Stimulated activated CD8-positive, alpha-beta memory T cell treated with anti-CD3 and anti-CD28 coated beads, Interleukin-4, amount 100 ng/mL, for 1 hour (primary cell): ENCODE results near the gene TSR3.

ENCODE experiments used
- DNase-seq, 2 donors: peaks; one replicate each; pipeline ENCODE4 v3.0.0-alpha.2; 2020; ENCODE audit warnings: low read depth in 2 of 2, low spot score in 1 of 2

Gene TSR3

DNA sequence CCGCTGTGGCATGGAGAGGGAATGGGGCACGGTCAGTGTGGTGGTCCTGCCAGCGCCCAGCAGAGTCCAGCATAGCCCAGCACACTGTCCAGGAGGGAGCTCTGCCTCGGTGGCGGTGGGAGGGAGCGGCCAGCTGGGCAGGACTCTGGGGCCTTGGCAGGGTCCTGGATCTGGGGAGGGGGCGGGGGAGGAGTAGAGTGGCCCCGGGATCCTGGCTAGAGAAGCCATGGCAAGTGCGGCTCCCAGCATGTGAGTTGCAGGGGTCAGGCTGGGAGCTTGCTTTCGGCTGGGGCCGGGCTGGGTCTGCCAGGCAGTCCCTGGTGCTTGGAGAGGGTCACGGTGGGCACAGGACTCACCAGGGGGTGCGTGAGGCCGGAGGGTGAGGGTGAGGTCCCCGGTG lies 3.9 kb upstream of the TSR3 start:
- DNase-seq, result no peak

- no peak for DNase-seq
Measured at GRCh38 chr16:1354815-1355540, 3.3 kb upstream of the TSR3 start.

- no peak for DNase-seq
Measured at GRCh38 chr16:1351215-1351581, 480 bp downstream of the TSR3 start.

GRCh38 chr16:1350691-1351090 lies 987 bp downstream of the TSR3 start:
- DNase-seq, result no peak

DNA sequence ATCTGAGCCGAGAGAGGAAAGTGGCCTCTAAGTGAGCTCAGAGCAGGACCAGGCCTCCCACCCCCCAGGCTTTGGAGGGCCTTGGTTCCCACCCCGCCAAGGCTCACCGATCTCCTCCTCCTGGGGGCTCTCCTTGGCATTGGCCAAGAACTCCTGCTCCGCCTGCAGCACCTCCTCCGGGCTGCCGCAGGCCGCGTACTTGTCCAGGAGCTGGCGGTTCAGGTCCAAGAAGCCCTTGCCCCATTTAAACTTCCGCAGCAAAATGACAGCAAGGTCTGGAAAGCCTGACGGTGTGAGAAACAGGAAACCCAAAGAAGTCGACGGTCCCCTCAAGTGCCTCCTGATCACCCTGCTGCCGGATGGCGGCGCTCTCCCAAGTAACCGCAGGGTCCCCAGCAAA lies 1.7 kb downstream of the TSR3 start:
- no peak for DNase-seq

GRCh38 chr16:1349351-1349750 lies 2.3 kb downstream of the TSR3 start:
- DNase-seq, result no peak

- no peak for DNase-seq
Measured at GRCh38 chr16:1348926-1349325, 2.8 kb downstream of the TSR3 start.

- no peak for DNase-seq
Measured at GRCh38 chr16:1348441-1348840, 3.2 kb downstream of the TSR3 start.

GRCh38 chr16:1347962-1348361 lies 3.7 kb downstream of the TSR3 start:
- no peak for DNase-seq

DNA sequence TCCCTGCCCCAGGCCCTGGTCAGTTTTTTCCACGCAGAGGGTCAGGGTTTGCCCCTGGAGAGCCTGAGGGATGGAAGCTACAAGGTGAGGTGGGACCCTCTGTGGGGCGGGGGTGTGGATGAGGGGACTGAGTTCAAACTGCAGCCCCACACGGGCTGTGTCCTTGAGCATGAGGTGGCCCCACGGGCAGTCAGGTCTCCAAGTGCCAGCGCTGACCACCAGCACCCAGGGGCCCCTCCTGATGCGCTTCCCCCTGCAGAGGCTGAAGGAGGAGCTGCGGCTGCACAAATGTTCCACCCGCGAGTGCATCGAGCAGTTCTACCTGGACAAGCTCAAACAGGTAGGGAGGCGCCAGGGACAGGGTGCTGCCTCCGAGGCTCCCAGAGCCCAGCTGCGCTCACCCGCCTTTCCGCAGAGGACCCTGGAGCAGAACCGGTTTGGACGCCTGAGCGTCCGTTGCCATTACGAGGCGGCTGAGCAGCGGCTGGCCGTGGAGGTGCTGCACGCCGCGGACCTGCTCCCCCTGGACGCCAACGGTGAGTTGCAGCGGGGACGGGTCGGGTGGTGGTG lies 4.3 kb downstream of the TSR3 start:
- no peak for DNase-seq

- no peak for DNase-seq
Measured at GRCh38 chr16:1346422-1347285, 5.0 kb downstream of the TSR3 start.

- DNase-seq, result no peak
Measured at GRCh38 chr16:1345651-1346421, 5.8 kb downstream of the TSR3 start.

DNA sequence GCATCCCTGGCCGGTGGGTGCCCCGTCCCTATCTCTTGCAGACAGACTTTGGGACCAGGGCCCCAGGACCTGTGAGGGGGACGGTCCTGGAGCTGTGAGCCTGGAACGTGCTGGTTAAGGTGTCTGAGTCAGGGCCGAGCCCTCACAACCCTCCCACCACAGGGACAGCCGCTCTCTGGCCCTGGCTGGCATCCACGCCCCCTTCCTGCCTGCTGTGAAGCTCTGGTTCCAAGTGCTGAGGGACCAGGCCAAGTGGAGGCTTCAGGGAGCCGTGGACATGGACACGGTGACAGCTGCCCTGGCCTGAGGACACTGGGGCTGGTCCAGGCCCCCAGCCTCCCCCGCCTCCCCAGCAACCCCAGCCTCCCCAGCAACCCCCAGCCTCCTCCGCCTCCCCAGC lies 6.6 kb downstream of the TSR3 start:
- no peak for DNase-seq

- no peak for DNase-seq
Measured at GRCh38 chr16:1344499-1344898, 7.2 kb downstream of the TSR3 start.

GRCh38 chr16:1343428-1344242 lies 8.0 kb downstream of the TSR3 start:
- DNase-seq, result no peak

DNA sequence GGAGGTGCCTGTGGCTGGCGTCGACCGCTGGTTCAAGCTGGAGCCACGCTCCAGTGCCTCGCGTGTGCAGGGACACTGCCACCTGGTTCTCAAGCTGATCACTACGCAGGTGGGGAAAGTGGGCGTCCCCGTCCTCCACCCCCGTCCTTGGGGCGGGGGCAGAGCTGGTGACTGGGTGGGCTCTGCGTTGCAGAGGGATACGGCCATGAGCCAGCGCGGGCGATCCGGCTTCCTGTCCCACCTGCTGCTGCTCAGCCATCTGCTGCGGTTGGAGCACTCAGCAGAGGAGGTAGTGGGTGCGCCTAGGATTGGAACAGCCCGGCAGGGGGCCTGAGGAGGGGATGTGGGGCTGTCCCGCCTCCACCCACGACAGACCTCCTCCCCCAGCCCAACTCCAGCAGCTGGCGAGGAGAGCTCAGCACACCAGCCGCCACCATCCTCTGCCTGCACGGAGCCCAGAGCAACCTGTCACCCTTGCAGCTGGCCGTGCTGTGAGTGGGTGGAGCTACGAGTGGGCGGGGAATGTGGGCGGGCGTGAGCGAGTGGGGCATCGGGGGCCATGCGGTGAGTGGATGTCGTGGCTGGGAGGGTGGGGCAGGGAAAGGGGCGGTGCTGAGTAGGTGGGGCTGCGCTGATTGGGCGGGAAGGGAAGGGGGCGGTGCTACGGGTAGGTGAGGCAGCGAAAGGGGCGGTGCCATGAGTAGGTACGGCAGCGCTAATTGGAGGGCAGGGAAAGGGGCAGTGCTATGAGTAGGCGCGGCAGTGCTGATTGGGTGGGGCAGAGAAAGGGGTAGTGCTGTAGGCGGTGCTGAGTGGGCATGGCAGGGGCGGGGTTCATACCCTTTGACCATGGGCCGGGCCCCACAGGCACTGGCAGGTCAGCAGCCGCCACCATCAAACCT lies 8.9 kb downstream of the TSR3 start:
- peak; percentile 90 for DNase-seq

DNA sequence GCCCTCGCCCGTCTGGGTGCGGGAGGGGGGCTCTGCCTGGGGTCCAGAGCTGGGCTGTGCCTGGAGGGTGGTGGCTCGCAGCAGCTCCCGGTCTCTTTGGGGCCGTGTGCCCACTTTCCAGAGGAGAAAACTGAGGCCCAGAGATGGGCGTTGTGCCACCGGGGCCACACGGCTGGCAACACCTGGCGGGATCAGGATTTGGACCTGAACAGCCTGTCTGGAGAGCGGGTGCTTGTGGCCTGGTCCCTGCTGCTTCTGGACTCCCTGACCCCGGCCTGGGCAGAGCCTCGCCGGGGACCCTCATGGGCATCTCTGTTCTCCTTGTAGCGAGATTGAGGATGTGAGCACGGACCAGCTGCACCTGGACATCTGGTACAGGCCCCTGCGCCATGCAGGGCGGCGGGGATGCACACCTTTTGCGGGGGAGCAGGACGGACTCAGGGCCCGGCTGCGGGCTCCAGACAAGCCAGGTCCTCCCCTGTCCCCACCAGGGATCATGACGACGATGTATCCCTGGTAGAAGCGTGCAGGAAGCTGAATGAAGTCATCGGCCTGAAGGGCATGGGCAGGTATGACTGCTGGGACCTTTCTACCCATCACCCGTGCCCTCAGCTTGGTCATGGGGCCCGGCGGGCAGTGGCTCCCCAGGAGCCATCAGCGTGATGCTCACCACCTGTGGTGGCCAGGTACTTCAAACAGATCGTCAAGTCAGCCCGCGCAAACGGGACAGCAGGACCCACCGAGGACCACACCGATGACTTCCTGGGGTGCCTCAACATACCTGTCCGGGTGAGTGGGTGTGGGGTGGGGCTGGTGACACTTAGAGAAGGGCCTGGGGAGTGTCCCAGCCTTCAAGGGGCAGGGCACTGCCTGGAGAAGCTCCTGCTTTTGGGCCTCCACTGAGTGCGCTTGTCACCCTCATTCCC lies 9.9 kb downstream of the TSR3 start:
- DNase-seq, result no peak

DNA sequence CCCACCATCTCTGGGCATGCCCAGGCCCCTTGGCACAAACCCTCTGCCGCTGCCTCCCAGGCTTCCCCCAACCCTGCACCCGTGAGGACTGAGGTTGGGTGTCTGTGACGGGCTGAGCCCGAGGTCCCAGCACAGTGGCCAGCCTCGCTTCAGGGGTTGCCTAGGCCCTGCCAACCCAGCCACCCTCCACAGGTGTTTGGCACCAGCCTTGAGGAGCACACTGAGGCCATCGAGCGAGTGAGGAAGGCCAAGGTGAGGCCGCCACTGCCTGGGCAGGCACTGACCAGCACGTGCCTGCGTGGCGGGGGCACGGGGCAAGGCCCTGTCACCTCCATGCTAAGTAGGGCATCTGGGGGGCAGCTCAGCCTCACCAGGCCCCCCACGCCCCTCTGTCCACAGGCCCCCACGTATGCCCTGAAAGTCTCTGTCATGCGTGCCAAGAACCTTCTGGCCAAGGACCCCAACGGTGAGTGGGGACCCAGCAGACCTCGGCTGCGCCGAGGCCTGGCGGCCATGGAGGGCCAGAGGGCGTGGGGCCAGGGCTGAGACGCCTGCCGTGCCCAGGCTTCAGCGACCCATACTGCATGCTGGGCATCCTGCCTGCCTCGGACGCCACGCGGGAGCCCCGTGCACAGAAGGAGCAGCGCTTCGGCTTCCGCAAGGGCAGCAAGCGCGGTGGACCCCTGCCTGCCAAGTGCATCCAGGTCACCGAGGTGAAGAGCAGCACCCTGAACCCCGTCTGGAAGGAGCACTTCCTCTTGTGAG lies 10.8 kb downstream of the TSR3 start:
- DNase-seq, result no peak
